B cell (primary cell): ENCODE data around the gene FZD1.
"Not testable (repeated sequence)": the region's sequence is repeated elsewhere in the genome, so short reads cannot be mapped to it uniquely, and the experiment has no call there.

Source experiments
- EZH2 ChIP-seq: IDR thresholded peaks from 2 replicates; pipeline ENCODE4 v1.6.1; 2012; ENCODE audit warnings: borderline replicate concordance, low read depth, mild to moderate bottlenecking, moderate library complexity, low read length; ENCODE audit not compliant: insufficient read depth, poor library complexity, severe bottlenecking
- TF ChIP-seq, protein P1 (sequence below): fragments of 200-600 bp; IDR thresholded peaks from one replicate; pipeline ENCODE4 v1.8.0; 2022; ENCODE audit warnings: antibody characterized with exemption, mild to moderate bottlenecking

DNA sequence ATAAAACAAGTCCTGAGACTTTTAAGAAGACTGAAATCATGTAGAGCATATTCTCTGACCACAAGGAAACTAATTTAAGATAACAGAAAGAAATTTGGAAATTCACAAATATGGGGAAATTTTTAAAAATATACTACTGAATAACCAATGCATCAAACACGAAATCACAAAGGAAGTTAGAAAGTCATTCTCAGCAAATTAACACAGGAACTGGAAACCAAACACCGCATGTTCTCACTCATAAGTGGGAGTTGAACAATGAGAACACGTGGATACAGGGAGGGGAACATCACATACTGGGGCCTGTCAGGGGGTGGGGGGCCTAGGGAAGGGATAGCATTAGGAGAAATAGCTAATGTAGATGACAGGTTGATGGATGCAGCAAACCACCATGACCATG is 44.0 kb downstream of the FZD1 start:
- TF ChIP-seq, protein P1, sequence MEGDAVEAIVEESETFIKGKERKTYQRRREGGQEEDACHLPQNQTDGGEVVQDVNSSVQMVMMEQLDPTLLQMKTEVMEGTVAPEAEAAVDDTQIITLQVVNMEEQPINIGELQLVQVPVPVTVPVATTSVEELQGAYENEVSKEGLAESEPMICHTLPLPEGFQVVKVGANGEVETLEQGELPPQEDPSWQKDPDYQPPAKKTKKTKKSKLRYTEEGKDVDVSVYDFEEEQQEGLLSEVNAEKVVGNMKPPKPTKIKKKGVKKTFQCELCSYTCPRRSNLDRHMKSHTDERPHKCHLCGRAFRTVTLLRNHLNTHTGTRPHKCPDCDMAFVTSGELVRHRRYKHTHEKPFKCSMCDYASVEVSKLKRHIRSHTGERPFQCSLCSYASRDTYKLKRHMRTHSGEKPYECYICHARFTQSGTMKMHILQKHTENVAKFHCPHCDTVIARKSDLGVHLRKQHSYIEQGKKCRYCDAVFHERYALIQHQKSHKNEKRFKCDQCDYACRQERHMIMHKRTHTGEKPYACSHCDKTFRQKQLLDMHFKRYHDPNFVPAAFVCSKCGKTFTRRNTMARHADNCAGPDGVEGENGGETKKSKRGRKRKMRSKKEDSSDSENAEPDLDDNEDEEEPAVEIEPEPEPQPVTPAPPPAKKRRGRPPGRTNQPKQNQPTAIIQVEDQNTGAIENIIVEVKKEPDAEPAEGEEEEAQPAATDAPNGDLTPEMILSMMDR = not testable (repeated sequence)
- TF ChIP-seq EZH2 = not testable (repeated sequence)
